ENCODE results near the gene FBXW2. TPM values are rescaled to one million over a fixed set of nuclear protein-coding genes. Genes with fewer than 3 reads are reported as not detected.

Gene FBXW2
- total and polyA plus RNA-seq, 10 of the 15 experiments (the other 5 are each of a cell fraction or from before 2014, with no cell fraction given): 2.9 to 56.9 (median 39.1) TPM

DNA sequence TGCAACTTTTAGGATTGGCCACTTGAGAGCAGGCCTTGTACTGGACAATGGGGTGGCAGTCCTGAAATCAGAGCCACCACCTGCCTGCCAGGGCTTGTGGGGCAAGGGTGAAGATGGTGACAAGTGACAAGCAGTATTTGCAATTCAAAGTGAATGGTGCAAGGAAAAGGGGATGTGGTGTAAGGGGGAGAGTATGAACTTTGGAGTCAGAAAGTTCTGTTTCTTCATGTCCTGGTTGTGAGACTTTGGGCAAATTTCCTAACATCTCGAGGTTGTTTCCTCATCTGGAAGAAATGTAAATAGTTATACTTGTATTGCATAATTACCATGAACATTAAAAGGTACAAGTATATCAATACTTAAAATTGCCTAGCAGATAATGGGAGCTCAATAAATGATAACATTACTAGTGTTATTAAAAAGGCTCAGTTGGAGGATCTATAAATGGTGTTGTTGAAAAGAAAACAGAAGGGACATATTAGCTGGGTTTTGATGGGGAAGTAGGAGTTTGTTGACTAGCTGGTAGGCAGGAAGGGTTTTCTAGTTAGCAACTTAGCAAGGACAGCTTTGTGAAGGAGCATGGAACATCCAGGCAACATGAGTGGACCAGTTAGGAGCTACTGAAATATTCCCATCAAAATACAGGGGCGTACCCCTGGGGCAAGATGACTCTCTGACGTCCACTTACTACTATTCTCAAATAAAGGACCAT lies 57.6 kb downstream of the FBXW2 start:
- Histone ChIP-seq H3K4me2 (ENCODE audit: control insufficient read depth, insufficient read depth) (no peak overlapping the region), H3K27me3 (replicated peaks in 1 of 2; ENCODE audit: control insufficient read depth in 2 of 2, insufficient read depth in 2 of 2, low read length in 1 of 2) (no peaks in the 10 kb centered on the region), H3K36me3 (ENCODE audit: control insufficient read depth in 2 of 2, insufficient read depth in 2 of 2, low read length in 1 of 2) (no peaks in the 10 kb centered on the region), H3K27ac (ENCODE audit: control insufficient read depth, insufficient read depth) (no peak overlapping the region), H3K4me1 (ENCODE audit: control insufficient read depth, insufficient read depth, low read length) (peaks cover 7% of the 10 kb centered on the region), H4K20me1 (ENCODE audit: control insufficient read depth, insufficient read depth) (no peaks in the 10 kb centered on the region), H2AFZ (ENCODE audit: control insufficient read depth, low read depth, low read length) (peak overlapping the region; percentile 17), H3K4me3 (no peak overlapping the region), H3K9ac (ENCODE audit: control insufficient read depth, insufficient read depth, low read length) (no peak overlapping the region), H3K9me3 (replicated peaks; ENCODE audit: control insufficient read depth, insufficient read depth, low read length) (no peaks in the 10 kb centered on the region), H3K79me2 (ENCODE audit: control insufficient read depth, insufficient read depth, low read length) (no peaks in the 10 kb centered on the region)
- intact Hi-C loops (cut with micrococcal nuclease; ENCODE audit: unreplicated experiment): no loop called here
- POLR2A ChIA-PET: interaction anchor here (0.5 kb wide), 2 partner anchors 26 to 39 kb away, joined by 3 to 4 read pairs; no protein-coding TSS in a partner anchor
- ATAC-seq (peak; percentile 34; the same call in 1 of the 3 replicates), FAIRE-seq (no peak), DNase-seq (ENCODE audit: low read depth, low spot score) (no peak)
- 79% methylated on average over 3 of the region's 3 CpGs for WGBS (ENCODE audit: insufficient coverage, insufficient replicate concordance, low lambda C conversion rate, missing lambda C conversion rate)
- no peak for TF ChIP-seq CREB1 (IDR thresholded peaks at IDR 0.05; ENCODE audit: low read depth)
- TF ChIP-seq POLR2AphosphoS2 (IDR thresholded peaks at IDR 0.05; ENCODE audit: low read depth, low read length): no peak
- 0 out of 2 replicates have a peak, but pooled peaks have one; percentile 23 for TF ChIP-seq SPI1 (IDR thresholded peaks at IDR 0.05; ENCODE audit: borderline replicate concordance, insufficient read depth, low read depth, low read length)
- no peak for TF ChIP-seq IRF4 (IDR thresholded peaks at IDR 0.05; ENCODE audit: low read depth, low read length)
- TF ChIP-seq, protein P1, sequence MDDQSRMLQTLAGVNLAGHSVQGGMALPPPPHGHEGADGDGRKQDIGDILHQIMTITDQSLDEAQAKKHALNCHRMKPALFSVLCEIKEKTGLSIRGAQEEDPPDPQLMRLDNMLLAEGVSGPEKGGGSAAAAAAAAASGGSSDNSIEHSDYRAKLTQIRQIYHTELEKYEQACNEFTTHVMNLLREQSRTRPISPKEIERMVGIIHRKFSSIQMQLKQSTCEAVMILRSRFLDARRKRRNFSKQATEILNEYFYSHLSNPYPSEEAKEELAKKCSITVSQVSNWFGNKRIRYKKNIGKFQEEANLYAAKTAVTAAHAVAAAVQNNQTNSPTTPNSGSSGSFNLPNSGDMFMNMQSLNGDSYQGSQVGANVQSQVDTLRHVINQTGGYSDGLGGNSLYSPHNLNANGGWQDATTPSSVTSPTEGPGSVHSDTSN (IDR thresholded peaks at IDR 0.05; ENCODE audit: insufficient replicate concordance, low read depth, low read length): no peak
- TF ChIP-seq, protein P2, sequence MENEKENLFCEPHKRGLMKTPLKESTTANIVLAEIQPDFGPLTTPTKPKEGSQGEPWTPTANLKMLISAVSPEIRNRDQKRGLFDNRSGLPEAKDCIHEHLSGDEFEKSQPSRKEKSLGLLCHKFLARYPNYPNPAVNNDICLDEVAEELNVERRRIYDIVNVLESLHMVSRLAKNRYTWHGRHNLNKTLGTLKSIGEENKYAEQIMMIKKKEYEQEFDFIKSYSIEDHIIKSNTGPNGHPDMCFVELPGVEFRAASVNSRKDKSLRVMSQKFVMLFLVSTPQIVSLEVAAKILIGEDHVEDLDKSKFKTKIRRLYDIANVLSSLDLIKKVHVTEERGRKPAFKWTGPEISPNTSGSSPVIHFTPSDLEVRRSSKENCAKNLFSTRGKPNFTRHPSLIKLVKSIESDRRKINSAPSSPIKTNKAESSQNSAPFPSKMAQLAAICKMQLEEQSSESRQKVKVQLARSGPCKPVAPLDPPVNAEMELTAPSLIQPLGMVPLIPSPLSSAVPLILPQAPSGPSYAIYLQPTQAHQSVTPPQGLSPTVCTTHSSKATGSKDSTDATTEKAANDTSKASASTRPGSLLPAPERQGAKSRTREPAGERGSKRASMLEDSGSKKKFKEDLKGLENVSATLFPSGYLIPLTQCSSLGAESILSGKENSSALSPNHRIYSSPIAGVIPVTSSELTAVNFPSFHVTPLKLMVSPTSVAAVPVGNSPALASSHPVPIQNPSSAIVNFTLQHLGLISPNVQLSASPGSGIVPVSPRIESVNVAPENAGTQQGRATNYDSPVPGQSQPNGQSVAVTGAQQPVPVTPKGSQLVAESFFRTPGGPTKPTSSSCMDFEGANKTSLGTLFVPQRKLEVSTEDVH (IDR thresholded peaks at IDR 0.05; ENCODE audit: low read depth, partially characterized antibody): no peak
- TF ChIP-seq, protein P3, sequence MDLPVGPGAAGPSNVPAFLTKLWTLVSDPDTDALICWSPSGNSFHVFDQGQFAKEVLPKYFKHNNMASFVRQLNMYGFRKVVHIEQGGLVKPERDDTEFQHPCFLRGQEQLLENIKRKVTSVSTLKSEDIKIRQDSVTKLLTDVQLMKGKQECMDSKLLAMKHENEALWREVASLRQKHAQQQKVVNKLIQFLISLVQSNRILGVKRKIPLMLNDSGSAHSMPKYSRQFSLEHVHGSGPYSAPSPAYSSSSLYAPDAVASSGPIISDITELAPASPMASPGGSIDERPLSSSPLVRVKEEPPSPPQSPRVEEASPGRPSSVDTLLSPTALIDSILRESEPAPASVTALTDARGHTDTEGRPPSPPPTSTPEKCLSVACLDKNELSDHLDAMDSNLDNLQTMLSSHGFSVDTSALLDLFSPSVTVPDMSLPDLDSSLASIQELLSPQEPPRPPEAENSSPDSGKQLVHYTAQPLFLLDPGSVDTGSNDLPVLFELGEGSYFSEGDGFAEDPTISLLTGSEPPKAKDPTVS (IDR thresholded peaks at IDR 0.05; ENCODE audit: low read depth, low read length): no peak
- TF ChIP-seq GATAD2B (conservative IDR thresholded peaks at IDR 0.05; ENCODE audit: low read depth): no peak
- SMC1A ChIA-PET (ENCODE audit: uncharacterized antibody, unreplicated experiment): interaction anchor here (0.9 to 1.4 kb wide), 2 partner anchors 217 to 376 kb away, joined by 3 read pairs; no protein-coding TSS in a partner anchor
- CTCF ChIA-PET: interaction anchor here (0.8 to 1.4 kb wide), 5 partner anchors 20 to 325 kb away, joined by 3 to 5 read pairs (median 3); no protein-coding TSS in a partner anchor
- BruUV-seq (replicated peaks): no TSS peak
- RAD21 ChIA-PET (ENCODE audit: unreplicated experiment): no interaction called here
- in situ Hi-C loops (cut with MboI): no loop called here

Data from GM12878 (cell line).